H1 (cell line): ENCODE results near the gene EMX2. TPM values are rescaled to one million over a fixed set of nuclear protein-coding genes. Genes with fewer than 3 reads are reported as not detected.

ENCODE experiments used
- CTCF ChIA-PET: fragments of 300-600 bp; sonication (Branson Sonifier 250); formaldehyde crosslinking; loops from one replicate; lab custom pipeline; 2021; ENCODE audit not compliant: partially characterized antibody; lab: Charles Lee
- POLR2A ChIA-PET: fragments of 300-600 bp; sonication (Branson Sonifier 250); formaldehyde crosslinking; loops from one replicate; lab custom pipeline; 2021; ENCODE audit warnings: inconsistent platforms; ENCODE audit not compliant: partially characterized antibody; lab: Charles Lee
- DNase-seq, 2 experiments: peaks; one replicate each; pipeline versions ENCODE4 v3.0.0 to v3.0.0-alpha.2; 2010 to 2022; ENCODE audit warnings: low spot score in 2 of 2, low read depth in 1 of 2, mixed read lengths in 1 of 2
- FAIRE-seq: peaks from 2 replicates; lab custom pipeline; 2011; peaks lifted over from hg19 to GRCh38; lab: Jason Lieb, UNC
- H2AFZ ChIP-seq: 2 replicates; pipeline ENCODE4 v1.8.1; 2012; ENCODE audit warnings: low read length, inconsistent platforms
- H2AK5ac ChIP-seq: 2 replicates; pipeline ENCODE4 v1.6.1; 2013; ENCODE audit warnings: low read depth, low read length
- H2BK120ac ChIP-seq: replicated peaks from 2 replicates; pipeline ENCODE3; 2013; ENCODE audit warnings: low read depth, low read length, inconsistent platforms
- H2BK12ac ChIP-seq: 2 replicates; pipeline ENCODE4 v1.6.1; 2013; ENCODE audit warnings: low read depth, low read length
- H2BK15ac ChIP-seq: 2 replicates; pipeline ENCODE4 v1.6.1; 2013; ENCODE audit warnings: low read length
- H2BK20ac ChIP-seq: 2 replicates; pipeline ENCODE4 v1.6.1; 2013; ENCODE audit warnings: low read length
- H2BK5ac ChIP-seq: 2 replicates; pipeline ENCODE4 v1.6.1; 2013; ENCODE audit warnings: low read depth, low read length
- H3K14ac ChIP-seq: 2 replicates; pipeline ENCODE4 v1.6.1; 2013; ENCODE audit warnings: inconsistent platforms; ENCODE audit not compliant: insufficient read length
- H3K18ac ChIP-seq: 2 replicates; pipeline ENCODE4 v1.6.1; 2013; ENCODE audit warnings: low read length; ENCODE audit errors: extremely low read depth
- H3K23ac ChIP-seq: 2 replicates; pipeline ENCODE4 v1.6.1; 2013; ENCODE audit warnings: inconsistent platforms; ENCODE audit not compliant: insufficient read length
- H3K23me2 ChIP-seq: 2 replicates; pipeline ENCODE4 v1.6.1; 2013; ENCODE audit warnings: low read depth, low read length
- H3K27ac ChIP-seq: 2 replicates; pipeline ENCODE4 v1.6.1; 2011; ENCODE audit warnings: low read depth, low read length, inconsistent platforms
- H3K27me3 ChIP-seq, 4 experiments: replicated peaks in 1 of 4; 1 replicate in 1 of 4; 2 replicates in 3 of 4; pipeline versions ENCODE4 v1.6.1 to v1.8.1; 2011 to 2013; ENCODE audit warnings: low read length in 3 of 4, mild to moderate bottlenecking in 3 of 4, inconsistent platforms in 2 of 4, mixed read lengths in 2 of 4, moderate library complexity in 1 of 4; ENCODE audit not compliant: control insufficient read depth in 3 of 4, insufficient read depth in 3 of 4; ENCODE audit errors: extremely low read depth in 1 of 4
- H3K36me3 ChIP-seq, 4 experiments: 2 replicates each; pipeline versions ENCODE4 v1.6.1 to v1.8.1; 2011 to 2013; ENCODE audit warnings: mild to moderate bottlenecking in 4 of 4, low read length in 3 of 4, moderate library complexity in 2 of 4, control low read depth in 1 of 4, inconsistent platforms in 1 of 4; ENCODE audit not compliant: insufficient read depth in 4 of 4, control insufficient read depth in 2 of 4
- H3K4ac ChIP-seq: replicated peaks from 2 replicates; pipeline ENCODE3; 2013; ENCODE audit warnings: low read length, low read depth, mixed read lengths, inconsistent platforms; ENCODE audit not compliant: insufficient read length
- H3K4me1 ChIP-seq, 4 experiments: replicated peaks in 1 of 4; 1 replicate in 1 of 4; 2 replicates in 3 of 4; pipeline versions ENCODE4 v1.6.1 to v1.8.1; 2011 to 2013; ENCODE audit warnings: low read length in 3 of 4, inconsistent platforms in 2 of 4, mixed read lengths in 1 of 4; ENCODE audit not compliant: insufficient read depth in 4 of 4, control insufficient read depth in 3 of 4
- H3K4me2 ChIP-seq, 2 experiments: 2 replicates each; pipeline versions ENCODE4 v1.6.1 to v1.8.1; 2011 to 2013; ENCODE audit warnings: low read depth in 2 of 2, low read length in 2 of 2, control low read depth in 1 of 2, inconsistent platforms in 1 of 2, mild to moderate bottlenecking in 1 of 2; ENCODE audit not compliant: insufficient read depth in 1 of 2
- H3K4me3 ChIP-seq, 4 experiments: fragments of 200-600, 300-600 bp in 1 of 4; sonication (generic), shearing (Covaris generic), sonication (Bioruptor Twin) in 1 of 4; 2 replicates each; pipeline versions ENCODE4 v1.5.1 to v1.8.1; 2011 to 2016; ENCODE audit warnings: low read length in 4 of 4, low read depth in 3 of 4, control low read depth in 2 of 4, inconsistent platforms in 2 of 4, mild to moderate bottlenecking in 2 of 4, mixed read lengths in 1 of 4, moderate library complexity in 1 of 4; ENCODE audit not compliant: insufficient read depth in 2 of 4; ENCODE audit errors: extremely low read depth in 1 of 4
- H3K56ac ChIP-seq: replicated peaks from 2 replicates; pipeline ENCODE3; 2013; ENCODE audit warnings: low read depth, mild to moderate bottlenecking, mixed read lengths, low read length, inconsistent platforms; ENCODE audit not compliant: insufficient read length
- H3K79me1 ChIP-seq: 2 replicates; pipeline ENCODE4 v1.6.1; 2013; ENCODE audit warnings: low read depth, low read length, control low read depth
- H3K79me2 ChIP-seq, 2 experiments: 2 replicates each; pipeline versions ENCODE4 v1.6.1 to v1.8.1; 2012 to 2013; ENCODE audit warnings: low read length in 2 of 2, mild to moderate bottlenecking in 2 of 2, inconsistent platforms in 1 of 2; ENCODE audit not compliant: insufficient read depth in 2 of 2, control insufficient read depth in 1 of 2
- H3K9ac ChIP-seq, 4 experiments: replicated peaks in 1 of 4; 1 replicate in 1 of 4; 2 replicates in 3 of 4; pipeline versions ENCODE4 v1.6.1 to v1.8.1; 2011 to 2013; ENCODE audit warnings: low read depth in 3 of 4, low read length in 3 of 4, control low read depth in 2 of 4, mild to moderate bottlenecking in 2 of 4, moderate library complexity in 2 of 4, inconsistent platforms in 1 of 4; ENCODE audit errors: extremely low read depth in 1 of 4
- H3K9me3 ChIP-seq, 2 experiments: 2 replicates each; pipeline versions ENCODE4 v1.6.1 to v1.8.1; 2012 to 2013; ENCODE audit warnings: mild to moderate bottlenecking in 2 of 2, moderate library complexity in 2 of 2, control low read depth in 1 of 2, inconsistent platforms in 1 of 2, low read depth in 1 of 2, low read length in 1 of 2, mixed read lengths in 1 of 2; ENCODE audit not compliant: insufficient read depth in 2 of 2
- H4K20me1 ChIP-seq, 2 experiments: replicated peaks in 1 of 2; 2 replicates each; pipeline versions ENCODE3 to v1.8.1; 2011 to 2013; ENCODE audit warnings: inconsistent platforms in 2 of 2, low read length in 2 of 2, mild to moderate bottlenecking in 1 of 2; ENCODE audit not compliant: insufficient read depth in 2 of 2, control insufficient read depth in 1 of 2
- H4K5ac ChIP-seq: 2 replicates; pipeline ENCODE4 v1.6.1; 2013; ENCODE audit warnings: low read length, low read depth, mixed read lengths, inconsistent platforms; ENCODE audit not compliant: insufficient read length
- H4K8ac ChIP-seq: 2 replicates; pipeline ENCODE4 v1.8.0; 2013; ENCODE audit warnings: mild to moderate bottlenecking, moderate library complexity, low read length, inconsistent platforms; ENCODE audit not compliant: insufficient read depth; ENCODE audit errors: extremely low read depth
- H4K91ac ChIP-seq: replicated peaks from 2 replicates; pipeline ENCODE3; 2013; ENCODE audit warnings: low read length, mixed read lengths, inconsistent platforms; ENCODE audit not compliant: insufficient read length
- ASH2L ChIP-seq: fragments of 200-600, 300-600 bp; sonication (generic); IDR thresholded peaks from one replicate; pipeline ENCODE4 v1.7.1; 2017; ENCODE audit warnings: low read length
- ATF2 ChIP-seq: IDR thresholded peaks from 2 replicates; pipeline ENCODE4 v1.6.1; 2012; ENCODE audit warnings: low read length, inconsistent platforms
- ATF3 ChIP-seq: IDR thresholded peaks from 2 replicates; pipeline ENCODE4 v1.6.1; 2011; ENCODE audit warnings: low read depth, mild to moderate bottlenecking, low read length; ENCODE audit not compliant: insufficient read depth
- BRCA1 ChIP-seq: IDR thresholded peaks from 2 replicates; pipeline ENCODE4 v1.6.1; 2012; ENCODE audit warnings: low read depth, low read length, improper control_type of control experiment
- CHD1 ChIP-seq: IDR thresholded peaks from 2 replicates; pipeline ENCODE4 v1.6.1; 2012; ENCODE audit warnings: low read depth, low read length, improper control_type of control experiment
- EP300 ChIP-seq, 2 experiments: IDR thresholded peaks; 1 replicate in 1 of 2; 2 replicates in 1 of 2; pipeline ENCODE4 v1.6.1; 2011 to 2012; ENCODE audit warnings: low read depth in 2 of 2, low read length in 2 of 2, mild to moderate bottlenecking in 2 of 2, borderline replicate concordance in 1 of 2, inconsistent platforms in 1 of 2, moderate library complexity in 1 of 2
- GTF2F1 ChIP-seq: IDR thresholded peaks from 2 replicates; pipeline ENCODE4 v1.6.1; 2012; ENCODE audit warnings: low read depth, low read length, improper control_type of control experiment, borderline replicate concordance
- KDM5A ChIP-seq: fragments of 200-600 bp; IDR thresholded peaks from 2 replicates; pipeline ENCODE4 v1.7.1; 2012; ENCODE audit warnings: mild to moderate bottlenecking, low read length, inconsistent platforms, mixed read lengths
- RBBP5 ChIP-seq: IDR thresholded peaks from 2 replicates; pipeline ENCODE4 v1.7.1; 2012; ENCODE audit warnings: low read depth, mild to moderate bottlenecking, inconsistent platforms, low read length, moderate library complexity, borderline replicate concordance
- RNF2 ChIP-seq: fragments of 200-900, 300-1000 bp; sonication (generic); IDR thresholded peaks from 2 replicates; pipeline ENCODE4 v1.7.1; 2016; ENCODE audit warnings: borderline replicate concordance, low read depth, mild to moderate bottlenecking, antibody characterized with exemption, low read length; ENCODE audit not compliant: poor library complexity, severe bottlenecking; ENCODE audit errors: missing control alignments
- SIX5 ChIP-seq: IDR thresholded peaks from 2 replicates; pipeline ENCODE4 v1.6.1; 2011; ENCODE audit warnings: mild to moderate bottlenecking, low read depth, low read length
- WGBS, 2 experiments: shearing (Covaris generic) in 1 of 2; methylation state at CpG; one replicate each; pipeline versions ENCODE4 v1.1.6 to v1.1.7; 2013 to 2015; ENCODE audit warnings: low lambda C conversion rate in 2 of 2, mixed read lengths in 2 of 2, inconsistent platforms in 1 of 2, low coverage in 1 of 2, missing lambda C conversion rate in 1 of 2; ENCODE audit not compliant: insufficient replicate concordance in 2 of 2, insufficient coverage in 1 of 2, insufficient read length in 1 of 2; ENCODE audit errors: extremely low coverage in 1 of 2, missing lambda C conversion rate in 1 of 2; 5-methylcytosine and 5-hydroxymethylcytosine counted together
- polyA plus RNA-seq, 7 experiments: library from polyadenylated mRNA; depleted of rRNA in 3 of 7; stranded (reverse) in 5 of 7; unstranded in 2 of 7; fragments of >200 nt in 5 of 7; fragments of 200-250 nt in 2 of 7; gene quantifications; 1 replicate in 5 of 7; 2 replicates in 1 of 7; 4 replicates in 1 of 7; pipeline versions ENCODE4 v1.2.1 to v1.2.3, GENCODE V29; 2011 to 2013; ENCODE audit warnings: missing spikeins in 2 of 7, mixed read lengths in 2 of 7
- total RNA-seq: library from RNA; stranded (reverse); fragmentation: NEBNext Ultra II Directional; extraction: Animal tissue kit (Norgen Biotek cat#: 25700); gene quantifications from 2 replicates; pipeline ENCODE4 v1.2.1, GENCODE V29; 2021

EMX2 gene
- total and polyA plus RNA-seq, 2 of the 8 experiments (the other 6 are each of a cell fraction or from before 2014, with no cell fraction given): not detected

GRCh38 chr10:117568334-117568733, 25.8 kb downstream of the EMX2 start:
- ChIA-PET CTCF (interaction anchor here (0.7 to 1.6 kb wide), 5 partner anchors 30 to 690 kb away, joined by 3 read pairs; no protein-coding TSS in a partner anchor), POLR2A (no interaction called here)
- peaks cover 0 to 1% of the 10 kb centered on the region in 2 experiments for H4K20me1 ChIP-seq
- H2AFZ ChIP-seq: no peak overlapping the region
- H3K56ac ChIP-seq: no peak overlapping the region
- FAIRE-seq (no peak), DNase-seq (no peak)
- H3K4ac ChIP-seq: no peak overlapping the region
- no peak overlapping the region for H2AK5ac ChIP-seq
- no peaks in the 10 kb centered on the region for H3K27me3 ChIP-seq
- no peak overlapping the region for H2BK20ac ChIP-seq
- H3K27ac ChIP-seq: no peak overlapping the region
- no peak overlapping the region for H4K91ac ChIP-seq
- 89% methylated on average over 7 of the region's 7 CpGs; no CpG with 5 or more reads in 1 of the 2 experiments for WGBS, 2 experiments
- H3K79me1 ChIP-seq: no peaks in the 10 kb centered on the region
- no peak overlapping the region for H2BK12ac ChIP-seq
- no peak overlapping the region for H3K18ac ChIP-seq
- no peak overlapping the region for H3K14ac ChIP-seq
- no peak overlapping the region for H2BK15ac ChIP-seq
- no peak overlapping the region for H2BK5ac ChIP-seq
- no peak overlapping the region for H3K23ac ChIP-seq
- no peaks in the 10 kb centered on the region for H3K9me3 ChIP-seq
- H3K4me1 ChIP-seq: 0 out of 7 replicates have a peak, but pooled peaks cover 0 to 4% (median 0%) of the 10 kb centered on the region in 4 experiments
- H4K5ac ChIP-seq: no peak overlapping the region
- H3K4me2 ChIP-seq: no peak overlapping the region
- peaks cover 4% of the 10 kb centered on the region; the same call in 1 of the 2 replicates for H3K23me2 ChIP-seq
- no peak overlapping the region for H4K8ac ChIP-seq
- no peaks in the 10 kb centered on the region for H3K36me3 ChIP-seq
- no peaks in the 10 kb centered on the region for H3K79me2 ChIP-seq
- H2BK120ac ChIP-seq: no peak overlapping the region
- H3K4me3 ChIP-seq: no peak overlapping the region
- no peak overlapping the region for H3K9ac ChIP-seq
- no peak for TF ChIP-seq ATF2
- TF ChIP-seq RBBP5: no peak
- TF ChIP-seq RNF2: no peak
- TF ChIP-seq EP300 (IDR thresholded peaks at IDR 0.05; ENCODE audit: borderline replicate concordance in 1 of 2, low read depth in 2 of 2, low read length in 2 of 2): no peak
- no peak for TF ChIP-seq ATF3
- TF ChIP-seq ASH2L: no peak
- no peak for TF ChIP-seq KDM5A
- TF ChIP-seq BRCA1: no peak
- no peak for TF ChIP-seq SIX5
- TF ChIP-seq CHD1: no peak
- no peak for TF ChIP-seq GTF2F1
